ENCODE results near the gene ITGA2.

- TF ChIP-seq CTCF (IDR thresholded peaks at IDR 0.05), result no peak
- no peak for TF ChIP-seq POLR2A (IDR thresholded peaks at IDR 0.05)
Observed at GRCh38 chr5:53084546-53085255, 95.5 kb downstream of the ITGA2 start.
